ENCODE results near the gene LTBP3. TPM values are rescaled to one million over a fixed set of nuclear protein-coding genes. Genes with fewer than 3 reads are reported as not detected.

LTBP3 gene
- total and polyA plus RNA-seq, 2 of the 13 experiments (the other 11 are each of a cell fraction or from before 2014, with no cell fraction given) = 12.2 to 68.1 TPM

DNA sequence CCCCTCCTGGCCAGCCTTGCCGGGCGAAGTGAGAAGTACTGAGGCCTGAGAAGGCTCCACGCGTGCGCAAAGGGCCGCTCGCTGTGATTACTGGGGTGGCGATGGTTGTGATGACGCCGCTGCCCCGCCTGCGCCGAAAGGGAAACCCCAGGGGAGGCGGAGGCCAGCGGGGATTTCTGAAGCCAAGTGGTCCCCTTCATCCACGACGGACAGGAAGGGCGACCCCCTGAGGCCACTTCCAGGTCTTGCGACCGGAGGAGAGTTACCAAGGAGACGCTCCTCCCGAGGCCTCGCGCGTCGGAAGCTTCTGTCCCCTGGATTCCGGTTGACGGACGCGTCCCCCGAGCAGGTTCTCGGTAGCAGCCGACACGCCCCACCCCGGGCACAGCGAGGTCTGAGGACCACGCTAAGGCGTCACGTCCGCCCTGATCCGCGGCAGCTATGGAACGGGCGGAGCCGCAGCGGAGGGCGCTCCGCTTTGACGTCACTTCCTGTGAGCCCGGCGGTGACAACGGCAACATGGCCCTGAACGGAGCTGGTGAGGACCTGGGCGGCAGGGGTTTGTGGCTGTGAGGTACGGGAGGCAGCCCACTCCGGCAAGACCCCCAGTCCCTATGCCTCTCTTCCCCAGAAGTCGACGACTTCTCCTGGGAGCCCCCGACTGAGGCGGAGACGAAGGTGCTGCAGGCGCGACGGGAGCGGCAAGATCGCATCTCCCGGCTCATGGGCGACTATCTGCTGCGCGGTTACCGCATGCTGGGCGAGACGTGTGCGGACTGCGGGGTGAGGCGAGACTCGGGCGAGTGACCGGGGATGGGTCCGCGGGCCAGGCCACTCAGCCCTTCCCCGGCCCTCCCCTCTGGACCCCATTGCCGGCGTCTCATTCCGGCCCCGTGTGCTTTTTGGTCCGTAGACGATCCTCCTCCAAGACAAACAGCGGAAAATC, 12.1 kb upstream of the LTBP3 start, which contains the start of gene ZNRD2 (continued):
- no peak; the same call in 1 of the 2 replicates for TF ChIP-seq CENPT (CRISPR knock-in tag; IDR thresholded peaks at IDR 0.05; ENCODE audit: low read depth)
- TF ChIP-seq ZNF124 (CRISPR knock-in tag; IDR thresholded peaks at IDR 0.05) = no peak
- TF ChIP-seq, protein P1, sequence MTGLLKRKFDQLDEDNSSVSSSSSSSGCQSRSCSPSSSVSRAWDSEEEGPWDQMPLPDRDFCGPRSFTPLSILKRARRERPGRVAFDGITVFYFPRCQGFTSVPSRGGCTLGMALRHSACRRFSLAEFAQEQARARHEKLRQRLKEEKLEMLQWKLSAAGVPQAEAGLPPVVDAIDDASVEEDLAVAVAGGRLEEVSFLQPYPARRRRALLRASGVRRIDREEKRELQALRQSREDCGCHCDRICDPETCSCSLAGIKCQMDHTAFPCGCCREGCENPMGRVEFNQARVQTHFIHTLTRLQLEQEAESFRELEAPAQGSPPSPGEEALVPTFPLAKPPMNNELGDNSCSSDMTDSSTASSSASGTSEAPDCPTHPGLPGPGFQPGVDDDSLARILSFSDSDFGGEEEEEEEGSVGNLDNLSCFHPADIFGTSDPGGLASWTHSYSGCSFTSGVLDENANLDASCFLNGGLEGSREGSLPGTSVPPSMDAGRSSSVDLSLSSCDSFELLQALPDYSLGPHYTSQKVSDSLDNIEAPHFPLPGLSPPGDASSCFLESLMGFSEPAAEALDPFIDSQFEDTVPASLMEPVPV (CRISPR knock-in tag; IDR thresholded peaks at IDR 0.05) = no peak
- TF ChIP-seq ZNF44 (CRISPR knock-in tag; IDR thresholded peaks at IDR 0.05) = peak; percentile 64; the same call in 1 of the 2 replicates
- TF ChIP-seq, protein P2, sequence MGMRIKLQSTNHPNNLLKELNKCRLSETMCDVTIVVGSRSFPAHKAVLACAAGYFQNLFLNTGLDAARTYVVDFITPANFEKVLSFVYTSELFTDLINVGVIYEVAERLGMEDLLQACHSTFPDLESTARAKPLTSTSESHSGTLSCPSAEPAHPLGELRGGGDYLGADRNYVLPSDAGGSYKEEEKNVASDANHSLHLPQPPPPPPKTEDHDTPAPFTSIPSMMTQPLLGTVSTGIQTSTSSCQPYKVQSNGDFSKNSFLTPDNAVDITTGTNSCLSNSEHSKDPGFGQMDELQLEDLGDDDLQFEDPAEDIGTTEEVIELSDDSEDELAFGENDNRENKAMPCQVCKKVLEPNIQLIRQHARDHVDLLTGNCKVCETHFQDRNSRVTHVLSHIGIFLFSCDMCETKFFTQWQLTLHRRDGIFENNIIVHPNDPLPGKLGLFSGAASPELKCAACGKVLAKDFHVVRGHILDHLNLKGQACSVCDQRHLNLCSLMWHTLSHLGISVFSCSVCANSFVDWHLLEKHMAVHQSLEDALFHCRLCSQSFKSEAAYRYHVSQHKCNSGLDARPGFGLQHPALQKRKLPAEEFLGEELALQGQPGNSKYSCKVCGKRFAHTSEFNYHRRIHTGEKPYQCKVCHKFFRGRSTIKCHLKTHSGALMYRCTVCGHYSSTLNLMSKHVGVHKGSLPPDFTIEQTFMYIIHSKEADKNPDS (CRISPR knock-in tag; IDR thresholded peaks at IDR 0.05) = peak; percentile 29; the same call in 1 of the 2 replicates
- TF ChIP-seq, protein P3, sequence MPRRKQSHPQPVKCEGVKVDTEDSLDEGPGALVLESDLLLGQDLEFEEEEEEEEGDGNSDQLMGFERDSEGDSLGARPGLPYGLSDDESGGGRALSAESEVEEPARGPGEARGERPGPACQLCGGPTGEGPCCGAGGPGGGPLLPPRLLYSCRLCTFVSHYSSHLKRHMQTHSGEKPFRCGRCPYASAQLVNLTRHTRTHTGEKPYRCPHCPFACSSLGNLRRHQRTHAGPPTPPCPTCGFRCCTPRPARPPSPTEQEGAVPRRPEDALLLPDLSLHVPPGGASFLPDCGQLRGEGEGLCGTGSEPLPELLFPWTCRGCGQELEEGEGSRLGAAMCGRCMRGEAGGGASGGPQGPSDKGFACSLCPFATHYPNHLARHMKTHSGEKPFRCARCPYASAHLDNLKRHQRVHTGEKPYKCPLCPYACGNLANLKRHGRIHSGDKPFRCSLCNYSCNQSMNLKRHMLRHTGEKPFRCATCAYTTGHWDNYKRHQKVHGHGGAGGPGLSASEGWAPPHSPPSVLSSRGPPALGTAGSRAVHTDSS (CRISPR knock-in tag; conservative IDR thresholded peaks at IDR 0.05) = no peak
- peak; percentile 68; the same call in 1 of the 2 replicates for TF ChIP-seq MAZ (IDR thresholded peaks at IDR 0.05; ENCODE audit: borderline replicate concordance, low read depth, low read length)
- peak; percentile 81; the same call in 1 of the 2 replicates for TF ChIP-seq MAZ (CRISPR knock-in tag; IDR thresholded peaks at IDR 0.05; ENCODE audit: low read depth)
- TF ChIP-seq SMARCC2 (IDR thresholded peaks at IDR 0.05) = no peak
- TF ChIP-seq KDM4B (CRISPR knock-in tag; IDR thresholded peaks at IDR 0.05) = no peak
- no peak for TF ChIP-seq ZNF720 (CRISPR knock-in tag; IDR thresholded peaks at IDR 0.05)
- peak; percentile 65 for TF ChIP-seq NFYB (CRISPR knock-in tag; IDR thresholded peaks at IDR 0.05)
- TF ChIP-seq, protein P4, sequence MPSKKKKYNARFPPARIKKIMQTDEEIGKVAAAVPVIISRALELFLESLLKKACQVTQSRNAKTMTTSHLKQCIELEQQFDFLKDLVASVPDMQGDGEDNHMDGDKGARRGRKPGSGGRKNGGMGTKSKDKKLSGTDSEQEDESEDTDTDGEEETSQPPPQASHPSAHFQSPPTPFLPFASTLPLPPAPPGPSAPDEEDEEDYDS (CRISPR knock-in tag; IDR thresholded peaks at IDR 0.05) = peak; percentile 72; the same call in 1 of the 2 replicates
- TF ChIP-seq, protein P5, sequence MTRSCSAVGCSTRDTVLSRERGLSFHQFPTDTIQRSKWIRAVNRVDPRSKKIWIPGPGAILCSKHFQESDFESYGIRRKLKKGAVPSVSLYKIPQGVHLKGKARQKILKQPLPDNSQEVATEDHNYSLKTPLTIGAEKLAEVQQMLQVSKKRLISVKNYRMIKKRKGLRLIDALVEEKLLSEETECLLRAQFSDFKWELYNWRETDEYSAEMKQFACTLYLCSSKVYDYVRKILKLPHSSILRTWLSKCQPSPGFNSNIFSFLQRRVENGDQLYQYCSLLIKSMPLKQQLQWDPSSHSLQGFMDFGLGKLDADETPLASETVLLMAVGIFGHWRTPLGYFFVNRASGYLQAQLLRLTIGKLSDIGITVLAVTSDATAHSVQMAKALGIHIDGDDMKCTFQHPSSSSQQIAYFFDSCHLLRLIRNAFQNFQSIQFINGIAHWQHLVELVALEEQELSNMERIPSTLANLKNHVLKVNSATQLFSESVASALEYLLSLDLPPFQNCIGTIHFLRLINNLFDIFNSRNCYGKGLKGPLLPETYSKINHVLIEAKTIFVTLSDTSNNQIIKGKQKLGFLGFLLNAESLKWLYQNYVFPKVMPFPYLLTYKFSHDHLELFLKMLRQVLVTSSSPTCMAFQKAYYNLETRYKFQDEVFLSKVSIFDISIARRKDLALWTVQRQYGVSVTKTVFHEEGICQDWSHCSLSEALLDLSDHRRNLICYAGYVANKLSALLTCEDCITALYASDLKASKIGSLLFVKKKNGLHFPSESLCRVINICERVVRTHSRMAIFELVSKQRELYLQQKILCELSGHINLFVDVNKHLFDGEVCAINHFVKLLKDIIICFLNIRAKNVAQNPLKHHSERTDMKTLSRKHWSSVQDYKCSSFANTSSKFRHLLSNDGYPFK (CRISPR knock-in tag; IDR thresholded peaks at IDR 0.05; ENCODE audit: borderline replicate concordance) = peak; percentile 96
- TF ChIP-seq RARG (CRISPR knock-in tag; IDR thresholded peaks at IDR 0.05; ENCODE audit: low read depth) = peak; percentile 42; the same call in 1 of the 2 replicates
- peak; percentile 71; the same call in 1 of the 2 replicates for TF ChIP-seq ZNF343 (CRISPR knock-in tag; IDR thresholded peaks at IDR 0.05)
- no peak; the same call in 1 of the 2 replicates for TF ChIP-seq BHLHE40 (IDR thresholded peaks at IDR 0.05; ENCODE audit: low read length)
- peak; percentile 52; the same call in 1 of the 2 replicates for TF ChIP-seq NCOR1 (IDR thresholded peaks at IDR 0.05; ENCODE audit: borderline replicate concordance, low read length)
- TF ChIP-seq, protein P6, sequence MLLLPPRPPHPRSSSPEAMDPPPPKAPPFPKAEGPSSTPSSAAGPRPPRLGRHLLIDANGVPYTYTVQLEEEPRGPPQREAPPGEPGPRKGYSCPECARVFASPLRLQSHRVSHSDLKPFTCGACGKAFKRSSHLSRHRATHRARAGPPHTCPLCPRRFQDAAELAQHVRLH (CRISPR knock-in tag; IDR thresholded peaks at IDR 0.05; ENCODE audit: borderline replicate concordance, low read depth) = peak; percentile 89
